ENCODE results near the gene AIFM3. TPM values are rescaled to one million over a fixed set of nuclear protein-coding genes. Genes with fewer than 3 reads are reported as not detected.
A peak's percentile ranks its signal among the peaks of the same experiment; 100 is the strongest.
"Not testable (repeated sequence)": the region's sequence is repeated elsewhere in the genome, so short reads cannot be mapped to it uniquely, and the experiment has no call there.

The AIFM3 gene
- polyA plus RNA-seq, 3 donors: 0.68 to 0.87 (median 0.79) TPM

- WGBS, 3 donors: 81 to 83% (median 81%) methylated on average over 7 of the region's 7 CpGs
- no peak overlapping the region for H3K27ac ChIP-seq (ENCODE audit: low read depth, low read length)
These were observed 1.4 kb downstream of the AIFM3 start for GRCh38 chr22:20968281-20968977.

- no peak overlapping the region for H3K27ac ChIP-seq (ENCODE audit: low read depth, low read length)
These were observed 4.0 kb downstream of the AIFM3 start for GRCh38 chr22:20970939-20971657.

DNA sequence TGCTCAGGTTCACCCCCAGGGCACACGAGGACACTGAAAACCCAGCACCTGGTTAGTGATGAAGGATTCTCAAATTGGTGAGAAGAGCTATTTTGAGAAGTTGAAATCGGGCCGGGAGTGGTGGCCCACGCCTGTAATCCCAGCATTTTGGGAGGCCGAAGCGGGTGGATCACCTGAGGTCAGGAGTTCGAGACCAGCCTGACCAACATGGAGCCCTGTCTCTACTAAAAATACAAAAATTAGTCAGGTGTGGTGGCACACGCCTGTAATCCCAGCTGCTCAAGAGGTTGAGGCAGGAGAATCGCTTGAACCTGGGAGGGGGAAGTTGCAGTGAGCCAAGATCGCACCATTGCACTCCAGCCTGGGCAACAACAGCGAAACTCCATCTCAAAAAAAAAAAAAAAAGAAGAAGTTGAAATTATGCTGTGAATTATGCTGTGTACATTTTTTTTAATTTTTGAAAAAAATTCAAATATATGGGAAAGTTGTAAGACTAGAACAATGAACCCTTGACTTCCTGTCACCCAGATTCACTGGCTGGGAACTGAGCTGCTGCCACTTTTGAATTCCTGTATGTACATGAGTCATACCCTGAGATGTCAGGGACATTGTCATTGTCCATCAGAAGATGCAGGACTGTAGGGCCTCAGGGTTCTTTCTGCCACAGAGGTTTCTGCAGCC, 5.1 kb downstream of the AIFM3 start:
- WGBS, 3 donors: 77 to 83% (median 82%) methylated on average over 11 of the region's 11 CpGs
- not testable (repeated sequence) for H3K27ac ChIP-seq (ENCODE audit: low read depth, low read length)

More at GRCh38 chr22:20970939-20971657, 4.0 kb downstream of the AIFM3 start:
- 62 to 77% (median 69%) methylated on average over 4 of the region's 4 CpGs for WGBS, 3 donors

GRCh38 chr22:20972933-20973577, 6.0 kb downstream of the AIFM3 start:
- H3K27ac ChIP-seq (ENCODE audit: low read depth, low read length): no peak overlapping the region

GRCh38 chr22:20973634-20974286, 6.7 kb downstream of the AIFM3 start:
- WGBS, 3 donors: 63 to 72% (median 68%) methylated on average over 20 to 21 of the region's 21 CpGs
- H3K27ac ChIP-seq (ENCODE audit: low read depth, low read length): no peak overlapping the region

More at GRCh38 chr22:20972933-20973577, 6.0 kb downstream of the AIFM3 start:
- 64 to 74% (median 73%) methylated on average over 20 to 21 of the region's 21 CpGs for WGBS, 3 donors

GRCh38 chr22:20974336-20974955, 7.4 kb downstream of the AIFM3 start:
- WGBS, 3 donors: 72 to 87% (median 83%) methylated on average over 14 to 16 of the region's 16 CpGs
- no peak overlapping the region for H3K27ac ChIP-seq (ENCODE audit: low read depth, low read length)

GRCh38 chr22:20975541-20976290, 8.7 kb downstream of the AIFM3 start:
- no peak overlapping the region for H3K27ac ChIP-seq (ENCODE audit: low read depth, low read length)
- WGBS, 3 donors: 77 to 88% (median 86%) methylated on average over 14 of the region's 14 CpGs

DNA sequence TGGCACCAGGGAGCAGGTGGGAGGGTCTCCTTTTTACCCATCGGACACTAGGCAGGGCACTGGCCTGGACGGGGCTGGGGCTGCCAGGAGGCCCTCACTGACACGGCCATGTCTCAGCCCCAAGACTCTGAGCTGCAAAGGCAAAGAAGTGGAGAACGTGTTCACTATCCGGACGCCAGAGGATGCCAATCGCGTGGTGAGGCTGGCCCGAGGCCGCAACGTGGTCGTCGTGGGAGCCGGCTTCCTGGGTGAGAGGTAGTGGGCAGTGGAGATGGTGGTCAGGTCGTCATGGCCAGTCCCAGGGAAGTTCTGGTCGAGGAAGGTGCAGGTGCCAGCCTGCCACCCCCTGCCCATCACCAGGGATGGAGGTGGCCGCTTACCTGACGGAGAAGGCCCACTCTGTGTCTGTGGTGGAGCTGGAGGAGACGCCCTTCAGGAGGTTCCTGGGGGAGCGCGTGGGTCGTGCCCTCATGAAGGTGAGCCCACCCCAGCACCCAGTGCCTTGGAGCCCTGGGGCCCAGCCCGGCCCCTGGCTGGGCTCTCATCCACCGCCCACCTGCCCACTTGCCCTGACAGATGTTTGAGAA, 9.3 kb downstream of the AIFM3 start:
- WGBS, 3 donors: 76 to 81% (median 79%) methylated on average over 24 of the region's 24 CpGs
- H3K27ac ChIP-seq (ENCODE audit: low read depth, low read length): no peak overlapping the region

GRCh38 chr22:20977019-20977418, 10.0 kb downstream of the AIFM3 start:
- no peak overlapping the region for H3K27ac ChIP-seq (ENCODE audit: low read depth, low read length)
- WGBS, 3 donors: 78 to 89% (median 81%) methylated on average over 11 of the region's 11 CpGs

DNA sequence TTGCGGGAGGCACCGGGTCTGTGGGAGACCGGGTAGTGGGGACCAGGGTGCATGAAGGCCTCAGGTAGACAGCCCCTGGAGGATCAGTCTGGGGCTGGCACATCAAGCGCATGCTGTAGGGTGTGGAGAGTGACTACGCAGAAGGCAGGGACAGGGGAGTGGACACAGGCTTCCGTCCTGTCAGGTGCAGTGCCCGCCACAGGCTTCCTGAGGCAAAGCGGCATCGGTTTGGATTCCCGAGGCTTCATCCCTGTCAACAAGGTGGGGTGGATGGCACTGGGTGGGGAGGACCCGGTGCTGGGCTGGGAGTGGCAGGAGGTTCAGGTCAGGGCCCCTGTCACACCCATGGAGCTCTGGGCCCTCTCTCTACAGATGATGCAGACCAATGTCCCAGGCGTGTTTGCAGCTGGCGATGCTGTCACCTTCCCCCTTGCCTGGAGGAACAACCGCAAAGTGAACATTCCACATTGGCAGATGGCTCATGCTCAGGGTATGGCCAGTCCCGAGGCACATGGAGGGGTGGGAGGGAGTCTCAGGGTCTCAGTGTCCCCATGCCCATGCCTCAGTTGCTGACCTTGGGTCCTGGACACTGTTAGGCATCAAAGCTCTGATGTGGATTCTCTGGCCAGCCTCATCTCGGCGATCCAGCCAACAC, 10.6 kb downstream of the AIFM3 start:
- 88 to 90% (median 90%) methylated on average over 13 to 17 of the region's 17 CpGs for WGBS, 3 donors
- H3K27ac ChIP-seq (ENCODE audit: low read depth, low read length): no peak overlapping the region

DNA sequence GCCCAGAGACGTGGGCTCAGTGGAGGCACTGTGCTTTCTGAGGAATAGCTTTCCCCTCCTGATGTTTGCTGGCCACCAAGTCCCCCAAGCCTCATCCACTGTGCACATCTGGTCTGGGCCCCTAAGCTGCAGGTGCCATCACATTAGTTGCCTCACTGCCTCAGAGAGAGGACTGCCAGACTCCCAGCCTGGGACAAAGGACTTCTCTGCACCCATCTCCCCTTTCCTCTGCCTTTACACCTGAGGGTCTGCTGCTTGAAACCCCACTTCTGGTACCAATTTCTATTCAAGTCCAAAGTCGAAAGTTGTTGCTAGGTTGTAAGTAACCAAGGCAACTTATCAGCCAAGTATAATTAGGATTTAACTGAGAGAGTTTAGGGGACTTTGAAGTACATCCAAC, 11.4 kb downstream of the AIFM3 start:
- 91 to 94% (median 94%) methylated on average over 2 of the region's 2 CpGs for WGBS, 3 donors
- no peak overlapping the region for H3K27ac ChIP-seq (ENCODE audit: low read depth, low read length)

GRCh38 chr22:20979243-20979809, 12.3 kb downstream of the AIFM3 start:
- 13 to 17% (median 13%) methylated on average over 39 of the region's 39 CpGs for WGBS, 3 donors
- H3K27ac ChIP-seq (ENCODE audit: low read depth, low read length): no peak overlapping the region

DNA sequence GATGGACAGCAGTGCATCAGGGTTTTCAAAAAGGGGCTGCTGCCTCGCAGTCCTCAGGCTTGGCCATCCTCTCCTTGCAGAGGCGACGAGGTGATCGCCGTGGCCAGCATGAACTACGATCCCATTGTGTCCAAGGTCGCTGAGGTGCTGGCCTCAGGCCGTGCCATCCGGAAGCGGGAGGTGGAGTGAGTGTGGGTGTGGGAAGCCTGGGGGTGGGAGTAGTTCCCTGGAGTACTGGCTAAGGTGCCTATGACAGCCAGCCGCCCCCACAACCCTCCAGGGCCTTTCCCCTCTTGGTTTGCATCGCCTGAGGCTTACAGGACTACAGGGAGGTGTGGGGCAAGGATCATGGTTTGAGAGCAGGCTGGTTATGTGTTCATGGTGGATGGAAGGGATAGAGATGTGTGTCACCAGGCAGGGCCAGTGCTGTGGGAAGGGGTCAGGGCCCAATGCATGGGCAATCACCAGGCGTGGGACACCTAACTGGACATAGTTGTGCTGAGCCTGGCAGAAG, 12.9 kb downstream of the AIFM3 start:
- no peak overlapping the region for H3K27ac ChIP-seq (ENCODE audit: low read depth, low read length)
- WGBS, 3 donors: 30 to 52% (median 36%) methylated on average over 13 of the region's 13 CpGs

- H3K27ac ChIP-seq (ENCODE audit: low read depth, low read length): no peak overlapping the region
- 76 to 86% (median 84%) methylated on average over 3 to 4 of the region's 4 CpGs for WGBS, 3 donors
These were observed 13.5 kb downstream of the AIFM3 start for GRCh38 chr22:20980523-20980922.

GRCh38 chr22:20980938-20981722, 14.1 kb downstream of the AIFM3 start:
- H3K27ac ChIP-seq (ENCODE audit: low read depth, low read length): peak overlapping the region; percentile 67
- 63 to 66% (median 66%) methylated on average over 10 of the region's 10 CpGs for WGBS, 3 donors
